ENCODE results near the gene SLC11A1. TPM values are rescaled to one million over a fixed set of nuclear protein-coding genes. Genes with fewer than 3 reads are reported as not detected.

The SLC11A1 gene
- polyA plus RNA-seq, 3 donors, result 184 to 2,019 (median 352) TPM

DNA sequence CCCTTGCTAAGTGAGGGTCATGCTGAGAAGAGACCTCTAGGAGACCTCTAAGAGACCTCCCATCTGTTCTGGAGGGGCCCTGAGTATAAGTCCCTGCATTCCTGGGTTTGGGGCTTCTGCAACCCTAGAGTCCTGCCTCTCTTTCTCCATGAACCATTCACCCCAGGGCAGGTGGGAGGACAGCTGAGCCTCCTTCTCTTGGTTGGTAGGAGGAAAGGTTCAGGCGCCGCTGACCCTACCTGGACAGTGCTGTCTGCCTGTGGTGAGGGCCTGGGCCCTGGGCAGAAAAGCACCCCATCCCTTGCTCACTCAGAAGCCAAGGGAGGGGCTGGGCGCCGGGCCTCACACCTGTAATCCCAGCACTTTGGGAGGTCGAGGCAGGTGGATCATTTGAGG, 36.2 kb downstream of the SLC11A1 start:
- no peaks in the 10 kb centered on the region for H3K9me3 Mint-ChIP-seq
- H3K4me3 Mint-ChIP-seq, result no peak overlapping the region
- H3K27me3 Mint-ChIP-seq (ENCODE audit: low read depth in 3 of 3), result peaks cover 2 to 9% (median 4%) of the 10 kb centered on the region in 3 donors
- Histone ChIP-seq H3K4me3 (replicated peaks in 1 of 3; ENCODE audit: low read depth in 2 of 3, low read length in 3 of 3) (no peak overlapping the region), H3K4me1 (ENCODE audit: control insufficient read depth in 1 of 2, insufficient read depth in 2 of 2, low read length in 2 of 2) (no peaks in the 10 kb centered on the region), H3K4me2 (replicated peaks; ENCODE audit: extremely low read depth, low read length, poor library complexity, severe bottlenecking) (no peak overlapping the region), H3K9me3 (replicated peaks in 1 of 2; ENCODE audit: control insufficient read depth in 1 of 2, insufficient read depth in 1 of 2, low read length in 2 of 2) (no peaks in the 10 kb centered on the region), H3K27me3 (ENCODE audit: control insufficient read depth in 2 of 2, insufficient read depth in 2 of 2, low read length in 2 of 2) (no peaks in the 10 kb centered on the region), H3K27ac (ENCODE audit: low read depth in 1 of 2, low read length in 2 of 2) (no peak overlapping the region), H3K9ac (ENCODE audit: insufficient read depth, low read length, poor library complexity, severe bottlenecking) (no peak overlapping the region), H4K20me1 (ENCODE audit: insufficient read depth, low read length) (no peaks in the 10 kb centered on the region), H2AFZ (ENCODE audit: insufficient read depth, low read depth, low read length, poor library complexity, severe bottlenecking) (no peak overlapping the region), H3K36me3 (replicated peaks in 1 of 2; ENCODE audit: control insufficient read depth in 1 of 2, insufficient read depth in 2 of 2, low read length in 2 of 2) (no peaks in the 10 kb centered on the region), H3K79me2 (ENCODE audit: insufficient read depth, low read length) (no peaks in the 10 kb centered on the region)
- H3K4me1 Mint-ChIP-seq, result peaks cover 6% of the 10 kb centered on the region
- no peak for DNase-seq
- TF ChIP-seq, protein P1, sequence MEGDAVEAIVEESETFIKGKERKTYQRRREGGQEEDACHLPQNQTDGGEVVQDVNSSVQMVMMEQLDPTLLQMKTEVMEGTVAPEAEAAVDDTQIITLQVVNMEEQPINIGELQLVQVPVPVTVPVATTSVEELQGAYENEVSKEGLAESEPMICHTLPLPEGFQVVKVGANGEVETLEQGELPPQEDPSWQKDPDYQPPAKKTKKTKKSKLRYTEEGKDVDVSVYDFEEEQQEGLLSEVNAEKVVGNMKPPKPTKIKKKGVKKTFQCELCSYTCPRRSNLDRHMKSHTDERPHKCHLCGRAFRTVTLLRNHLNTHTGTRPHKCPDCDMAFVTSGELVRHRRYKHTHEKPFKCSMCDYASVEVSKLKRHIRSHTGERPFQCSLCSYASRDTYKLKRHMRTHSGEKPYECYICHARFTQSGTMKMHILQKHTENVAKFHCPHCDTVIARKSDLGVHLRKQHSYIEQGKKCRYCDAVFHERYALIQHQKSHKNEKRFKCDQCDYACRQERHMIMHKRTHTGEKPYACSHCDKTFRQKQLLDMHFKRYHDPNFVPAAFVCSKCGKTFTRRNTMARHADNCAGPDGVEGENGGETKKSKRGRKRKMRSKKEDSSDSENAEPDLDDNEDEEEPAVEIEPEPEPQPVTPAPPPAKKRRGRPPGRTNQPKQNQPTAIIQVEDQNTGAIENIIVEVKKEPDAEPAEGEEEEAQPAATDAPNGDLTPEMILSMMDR (IDR thresholded peaks at IDR 0.05), result no peak
- WGBS (ENCODE audit: insufficient coverage), result 97% methylated on average over 3 of the region's 5 CpGs
- H3K36me3 Mint-ChIP-seq, result no peaks in the 10 kb centered on the region
- intact Hi-C loops (cut with micrococcal nuclease), result loop anchor here in 1 of 2 donors (10.0 kb wide), 1 partner anchor 46 kb away; no protein-coding TSS in a partner anchor
- H3K27ac Mint-ChIP-seq, result no peak overlapping the region

DNA sequence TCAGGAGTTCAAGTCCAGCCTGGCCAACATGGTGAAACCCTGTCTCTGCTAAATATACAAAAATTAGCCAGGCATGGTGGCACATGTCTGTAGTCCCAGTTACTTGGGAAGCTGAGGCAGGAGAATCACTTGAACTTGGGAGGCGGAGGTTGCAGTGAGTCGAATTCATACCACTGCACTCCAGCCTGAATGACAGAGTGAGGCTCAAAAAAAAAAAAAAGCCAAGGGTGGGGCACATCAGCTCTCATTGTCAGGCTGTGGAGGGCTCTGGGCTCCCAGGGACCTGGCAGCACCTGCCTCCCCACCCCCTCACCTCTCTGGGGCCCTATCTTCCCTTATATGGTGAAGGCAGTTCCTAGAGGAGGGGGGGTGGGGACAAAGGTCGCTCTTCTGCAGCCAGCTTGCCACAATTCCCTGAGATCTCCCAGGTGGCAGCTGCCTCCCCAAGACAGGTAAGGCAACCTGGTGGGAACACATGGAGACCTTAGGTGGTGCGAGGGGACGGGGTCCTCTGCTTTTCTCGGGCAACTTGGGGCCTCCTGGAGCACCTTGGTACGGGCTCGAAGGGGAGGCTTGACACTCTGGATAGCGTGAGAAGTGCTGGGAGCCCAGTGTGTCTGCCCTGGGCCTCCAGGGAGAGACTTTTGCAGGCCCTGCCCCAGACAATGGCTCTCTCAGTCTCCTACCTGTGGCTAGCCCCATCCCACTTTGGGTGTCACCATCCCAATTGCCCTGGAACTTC, 36.8 kb downstream of the SLC11A1 start, which contains the start of gene VIL1:
VIL1 (plus strand) TSS at position 407 of the 742 bp plus-strand sequence. CDS start 4,656 bp downstream, outside the sequence.
- TF ChIP-seq, protein P1 (IDR thresholded peaks at IDR 0.05), result no peak
- Mint-ChIP-seq H3K36me3 (no peaks in the 10 kb centered on the region), H3K27ac (no peak within 1 kb of the TSS), H3K27me3 (ENCODE audit: low read depth in 3 of 3) (peaks cover 2 to 9% (median 4%) of the 10 kb centered on the region in 3 donors), H3K9me3 (no peaks in the 10 kb centered on the region), H3K4me3 (no peak within 1 kb of the TSS), H3K4me1 (peaks cover 6% of the 10 kb centered on the region)
- H3K36me3 ChIP-seq (replicated peaks in 1 of 2; ENCODE audit: control insufficient read depth in 1 of 2, insufficient read depth in 2 of 2, low read length in 2 of 2), result no peaks in the 10 kb centered on the region
- no peak within 1 kb of the TSS for H3K9ac ChIP-seq (ENCODE audit: insufficient read depth, low read length, poor library complexity, severe bottlenecking)
- no peaks in the 10 kb centered on the region for H3K4me1 ChIP-seq (ENCODE audit: control insufficient read depth in 1 of 2, insufficient read depth in 2 of 2, low read length in 2 of 2)
- no peaks in the 10 kb centered on the region for H3K27me3 ChIP-seq (ENCODE audit: control insufficient read depth in 2 of 2, insufficient read depth in 2 of 2, low read length in 2 of 2)
- 98% methylated on average over 8 of the region's 9 CpGs for WGBS (ENCODE audit: insufficient coverage)
- intact Hi-C loops (cut with micrococcal nuclease), result loop anchor here in 1 of 2 donors (10.0 kb wide), 1 partner anchor 46 kb away; no protein-coding TSS in a partner anchor
- H3K79me2 ChIP-seq (ENCODE audit: insufficient read depth, low read length), result no peaks in the 10 kb centered on the region
- no peak for DNase-seq
- no peaks in the 10 kb centered on the region for H4K20me1 ChIP-seq (ENCODE audit: insufficient read depth, low read length)
- H3K4me3 ChIP-seq (replicated peaks in 1 of 3; ENCODE audit: low read depth in 2 of 3, low read length in 3 of 3), result no peak within 1 kb of the TSS
- no peak within 1 kb of the TSS for H2AFZ ChIP-seq (ENCODE audit: insufficient read depth, low read depth, low read length, poor library complexity, severe bottlenecking)
- no peak within 1 kb of the TSS for H3K27ac ChIP-seq (ENCODE audit: low read depth in 1 of 2, low read length in 2 of 2)
- H3K4me2 ChIP-seq (replicated peaks; ENCODE audit: extremely low read depth, low read length, poor library complexity, severe bottlenecking), result no peak within 1 kb of the TSS
- no peaks in the 10 kb centered on the region for H3K9me3 ChIP-seq (replicated peaks in 1 of 2; ENCODE audit: control insufficient read depth in 1 of 2, insufficient read depth in 1 of 2, low read length in 2 of 2)

Measured in CD14-positive monocyte (primary cell).